MCF 10A (cell line): ENCODE measurements around the gene RFXANK. TPM values are rescaled to one million over a fixed set of nuclear protein-coding genes. Genes with fewer than 3 reads are reported as not detected.
A peak's percentile ranks its signal among the peaks of the same experiment; 100 is the strongest.
"Not testable (repeated sequence)": the region's sequence is repeated elsewhere in the genome, so short reads cannot be mapped to it uniquely, and the experiment has no call there.

Source experiments
- BruUV-seq: library from RNA; stranded (reverse); fragments of 400-500 nt; replicated peaks from 2 replicates; lab custom pipeline; 2021; lab: Mats Ljungman, UMichigan
- CTCF ChIA-PET: fragments of 300-600 bp; sonication (Branson Sonifier 250); formaldehyde crosslinking; extraction: SDS; loops from one replicate; lab custom pipeline; 2021; ENCODE audit warnings: antibody characterized with exemption, inconsistent platforms; lab: Yijun Ruan, JAX
- POLR2A ChIA-PET: fragments of 300-600, 350-650 bp; sonication (Branson Sonifier 250); formaldehyde crosslinking; extraction: SDS; loops from one replicate; lab custom pipeline; 2020; ENCODE audit warnings: antibody characterized with exemption, inconsistent platforms; lab: Yijun Ruan, JAX
- DNase-seq: peaks from one replicate; pipeline ENCODE4 v3.0.0-alpha.2; 2018; ENCODE audit not compliant: unreplicated experiment
- H3K27ac Mint-ChIP-seq: one replicate; pipeline ENCODE4 v1.8.0; 2022; ENCODE audit warnings: mild to moderate bottlenecking, low read depth, mixed read lengths; ENCODE audit not compliant: unreplicated experiment
- H3K27me3 Mint-ChIP-seq: one replicate; pipeline ENCODE4 v1.8.0; 2022; ENCODE audit warnings: mixed read lengths; ENCODE audit not compliant: insufficient read depth, unreplicated experiment
- H3K36me3 Mint-ChIP-seq: one replicate; pipeline ENCODE4 v1.8.0; 2022; ENCODE audit warnings: mild to moderate bottlenecking, moderate library complexity, mixed read lengths; ENCODE audit not compliant: insufficient read depth, unreplicated experiment
- H3K4me1 Mint-ChIP-seq: one replicate; pipeline ENCODE4 v1.8.0; 2022; ENCODE audit warnings: mixed read lengths; ENCODE audit not compliant: insufficient read depth, unreplicated experiment
- H3K4me3 Mint-ChIP-seq: one replicate; pipeline ENCODE4 v1.8.0; 2022; ENCODE audit warnings: mild to moderate bottlenecking, moderate library complexity, mixed read lengths; ENCODE audit not compliant: unreplicated experiment
- H3K9me3 Mint-ChIP-seq: one replicate; pipeline ENCODE4 v1.8.0; 2022; ENCODE audit warnings: mixed read lengths; ENCODE audit not compliant: unreplicated experiment
- intact Hi-C: fragments of 100-400 bp; cut with micrococcal nuclease; formaldehyde crosslinking; loops from 2 replicates; pipeline ENCODE4 v1.14.1; 2022
- total RNA-seq: library from RNA; stranded (reverse); gene quantifications from 2 replicates; pipeline ENCODE4 v1.2.3, GENCODE V29; 2022
- TF ChIP-seq, protein P1 (sequence below): fragments of 200-600 bp; IDR thresholded peaks from one replicate; pipeline ENCODE4 v1.8.0; 2022; ENCODE audit warnings: antibody characterized with exemption, mild to moderate bottlenecking; ENCODE audit not compliant: unreplicated experiment

The RFXANK gene
- total RNA-seq, 1 experiment from 2014 or later, result 118 TPM

DNA sequence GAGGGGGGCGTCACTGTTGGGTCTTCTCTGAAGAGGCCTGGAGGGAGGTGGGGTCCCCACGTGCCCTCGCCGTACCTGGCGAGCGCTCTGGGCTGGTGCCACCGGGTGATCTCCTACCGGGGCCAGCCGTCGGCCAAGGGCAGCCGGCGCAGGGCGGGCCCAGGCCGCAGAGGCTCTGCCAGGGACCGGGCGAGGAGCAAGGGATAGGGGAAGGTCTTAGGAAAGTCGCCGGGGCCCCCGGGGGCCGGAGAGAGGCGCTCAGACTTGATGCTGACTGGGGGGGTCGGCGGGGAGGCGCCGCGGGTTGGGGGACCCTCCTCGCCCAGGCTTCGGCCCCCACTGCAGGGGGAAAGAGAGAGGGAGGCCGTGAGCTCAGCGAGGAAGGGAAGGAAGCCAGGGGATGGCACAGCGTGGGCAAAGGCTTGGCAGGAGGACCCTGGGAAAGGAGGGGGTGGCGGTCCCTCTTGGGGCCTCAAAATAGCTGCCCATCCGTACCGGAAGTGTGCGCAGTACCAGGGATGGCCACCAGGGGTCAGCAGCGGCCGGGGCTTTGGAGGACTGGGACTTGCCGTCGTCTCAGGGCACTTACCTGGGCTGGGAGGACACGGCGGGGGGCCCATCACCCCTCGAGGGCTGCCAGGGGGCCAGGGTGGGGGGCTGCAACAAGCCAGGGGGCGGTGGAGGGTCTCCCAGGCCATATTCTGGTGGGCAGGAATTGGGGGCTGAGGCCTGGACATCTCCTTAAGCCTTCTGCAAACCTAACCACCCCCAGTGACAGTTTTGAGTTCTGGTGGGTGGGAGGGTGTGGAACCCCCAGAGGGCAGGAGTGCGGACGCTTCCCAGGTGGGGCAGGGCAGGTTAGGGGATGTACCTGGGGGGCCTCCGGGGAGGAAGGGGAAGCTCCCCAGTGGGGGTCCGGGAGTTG, 46.1 kb upstream of the RFXANK start:
- POLR2A ChIA-PET, result no interaction called here
- CTCF ChIA-PET, result interaction anchor here (0.5 to 1.7 kb wide), 22 partner anchors 10 to 344 kb away, joined by 3 to 25 read pairs (median 3); no protein-coding TSS in a partner anchor
- TF ChIP-seq, protein P1, sequence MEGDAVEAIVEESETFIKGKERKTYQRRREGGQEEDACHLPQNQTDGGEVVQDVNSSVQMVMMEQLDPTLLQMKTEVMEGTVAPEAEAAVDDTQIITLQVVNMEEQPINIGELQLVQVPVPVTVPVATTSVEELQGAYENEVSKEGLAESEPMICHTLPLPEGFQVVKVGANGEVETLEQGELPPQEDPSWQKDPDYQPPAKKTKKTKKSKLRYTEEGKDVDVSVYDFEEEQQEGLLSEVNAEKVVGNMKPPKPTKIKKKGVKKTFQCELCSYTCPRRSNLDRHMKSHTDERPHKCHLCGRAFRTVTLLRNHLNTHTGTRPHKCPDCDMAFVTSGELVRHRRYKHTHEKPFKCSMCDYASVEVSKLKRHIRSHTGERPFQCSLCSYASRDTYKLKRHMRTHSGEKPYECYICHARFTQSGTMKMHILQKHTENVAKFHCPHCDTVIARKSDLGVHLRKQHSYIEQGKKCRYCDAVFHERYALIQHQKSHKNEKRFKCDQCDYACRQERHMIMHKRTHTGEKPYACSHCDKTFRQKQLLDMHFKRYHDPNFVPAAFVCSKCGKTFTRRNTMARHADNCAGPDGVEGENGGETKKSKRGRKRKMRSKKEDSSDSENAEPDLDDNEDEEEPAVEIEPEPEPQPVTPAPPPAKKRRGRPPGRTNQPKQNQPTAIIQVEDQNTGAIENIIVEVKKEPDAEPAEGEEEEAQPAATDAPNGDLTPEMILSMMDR, result peak; percentile 95
- no peak overlapping the region for H3K27ac Mint-ChIP-seq
- no peaks in the 10 kb centered on the region for H3K27me3 Mint-ChIP-seq
- no TSS peak for BruUV-seq
- peak; percentile 73 for DNase-seq
- intact Hi-C loops, result loop anchor here (1.0 kb wide), 3 partner anchors 196 to 344 kb away; no protein-coding TSS in a partner anchor
- H3K4me1 Mint-ChIP-seq, result no peaks in the 10 kb centered on the region
- H3K36me3 Mint-ChIP-seq, result peaks cover 6% of the 10 kb centered on the region
- no peaks in the 10 kb centered on the region for H3K9me3 Mint-ChIP-seq
- H3K4me3 Mint-ChIP-seq, result no peak overlapping the region

- ChIA-PET CTCF (interaction anchor here (0.5 to 1.7 kb wide), 8 partner anchors 10 to 141 kb away, joined by 3 to 25 read pairs (median 4); no protein-coding TSS in a partner anchor), POLR2A (interaction anchor here (1.2 kb wide), 1 partner anchor 12 kb away, joined by 5 read pairs; no protein-coding TSS in a partner anchor)
- intact Hi-C loops, result loop anchor here (1.0 kb wide), 3 partner anchors 195 to 343 kb away; no protein-coding TSS in a partner anchor
- no peaks in the 10 kb centered on the region for H3K4me1 Mint-ChIP-seq
- DNase-seq, result no peak
- H3K4me3 Mint-ChIP-seq, result no peak overlapping the region
- TF ChIP-seq, protein P1, result no peak
- H3K9me3 Mint-ChIP-seq, result no peaks in the 10 kb centered on the region
- H3K27ac Mint-ChIP-seq, result no peak overlapping the region
- no peaks in the 10 kb centered on the region for H3K27me3 Mint-ChIP-seq
- BruUV-seq, result no TSS peak
- peaks cover 6% of the 10 kb centered on the region for H3K36me3 Mint-ChIP-seq
These were observed 45.2 kb upstream of the RFXANK start for GRCh38 chr19:19146865-19147264.

DNA sequence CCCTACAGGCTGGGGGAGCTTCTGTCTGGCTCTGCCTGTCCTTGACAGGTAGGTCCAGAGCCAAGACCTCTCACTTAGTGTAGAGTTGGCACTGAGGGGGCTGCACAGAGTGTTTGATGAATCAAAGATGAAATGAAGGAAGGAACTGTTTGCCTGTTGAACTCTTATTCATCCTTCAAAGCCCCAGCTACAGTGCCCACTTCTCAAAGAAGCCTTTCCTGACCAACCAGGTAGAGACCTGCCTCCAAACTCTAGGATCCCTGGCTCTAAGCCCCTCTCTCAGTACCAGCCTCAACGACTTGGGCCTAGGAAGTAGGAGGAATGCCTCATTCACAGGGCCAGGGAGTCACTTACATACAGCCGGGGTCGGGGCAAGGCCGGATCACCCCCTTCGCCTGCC, 44.7 kb upstream of the RFXANK start:
- no TSS peak for BruUV-seq
- no peak for DNase-seq
- Mint-ChIP-seq H3K27me3 (no peaks in the 10 kb centered on the region), H3K4me1 (no peaks in the 10 kb centered on the region), H3K9me3 (no peaks in the 10 kb centered on the region), H3K27ac (no peak overlapping the region), H3K4me3 (no peak overlapping the region), H3K36me3 (peaks cover 6% of the 10 kb centered on the region)
- intact Hi-C loops, result no loop called here
- TF ChIP-seq, protein P1, result no peak
- ChIA-PET POLR2A (interaction anchor here (1.2 kb wide), 1 partner anchor 12 kb away, joined by 5 read pairs; no protein-coding TSS in a partner anchor), CTCF (interaction anchor here (0.5 to 1.7 kb wide), 9 partner anchors 12 to 343 kb away, joined by 3 to 7 read pairs (median 4); no protein-coding TSS in a partner anchor)

- intact Hi-C loops, DNase-seq, H3K36me3 Mint-ChIP-seq, H3K9me3 Mint-ChIP-seq, BruUV-seq, H3K27ac Mint-ChIP-seq, H3K4me1 Mint-ChIP-seq, H3K4me3 Mint-ChIP-seq, H3K27me3 Mint-ChIP-seq: not testable (repeated sequence)
- ChIA-PET POLR2A (interaction anchor here (0.6 kb wide), 1 partner anchor 32 kb away, joined by 4 read pairs; no protein-coding TSS in a partner anchor), CTCF (interaction anchor here (0.6 to 2.0 kb wide), 6 partner anchors 8 to 341 kb away, joined by 3 to 7 read pairs (median 4); no protein-coding TSS in a partner anchor)
These were observed 43.6 kb upstream of the RFXANK start for GRCh38 chr19:19148504-19148903.
